ENCODE data around the gene OSBPL3. TPM values are rescaled to one million over a fixed set of nuclear protein-coding genes. Genes with fewer than 3 reads are reported as not detected.

The OSBPL3 gene
- total and polyA plus RNA-seq, 2 donors from 2014 or later, result 8.6 to 40.5 TPM

- intact Hi-C loops (cut with DNase I), result no loop called here
- H3K27me3 ChIP-seq (ENCODE audit: control insufficient read depth, insufficient read depth, low read length), result no peaks in the 10 kb centered on the region
- FAIRE-seq, result no peak
- H3K9me3 ChIP-seq (ENCODE audit: control insufficient read depth in 2 of 3, insufficient read depth in 1 of 3, low read length in 3 of 3), result no peaks in the 10 kb centered on the region
- DNase-seq, result no peak
- no peak overlapping the region for H3K4me3 ChIP-seq (ENCODE audit: low read length in 3 of 3)
- TF ChIP-seq CTCF (IDR thresholded peaks at IDR 0.05; ENCODE audit: borderline replicate concordance, extremely low read depth, insufficient read depth), result no peak
- peaks cover 0 to 2% (median 0%) of the 10 kb centered on the region in 3 donors for H3K4me1 ChIP-seq (ENCODE audit: control insufficient read depth in 2 of 3, insufficient read depth in 2 of 3, low read depth in 1 of 3, low read length in 3 of 3)
- H3K9ac ChIP-seq (ENCODE audit: low read length in 3 of 3), result no peak overlapping the region
- H3K36me3 ChIP-seq (ENCODE audit: control insufficient read depth in 2 of 3, insufficient read depth in 3 of 3, low read length in 3 of 3), result peaks cover 0 to 6% (median 0%) of the 10 kb centered on the region in 3 donors
- H3K27ac ChIP-seq (ENCODE audit: low read depth in 2 of 2, low read length in 2 of 2), result no peak overlapping the region
Observed at GRCh38 chr7:24830440-24831050, 149.4 kb downstream of the OSBPL3 start.

- Histone ChIP-seq H3K36me3 (ENCODE audit: control insufficient read depth in 2 of 3, insufficient read depth in 3 of 3, low read length in 3 of 3) (peaks cover 0 to 6% (median 0%) of the 10 kb centered on the region in 3 donors), H3K4me3 (ENCODE audit: low read length in 3 of 3) (no peak overlapping the region), H3K9me3 (ENCODE audit: control insufficient read depth in 2 of 3, insufficient read depth in 1 of 3, low read length in 3 of 3) (no peaks in the 10 kb centered on the region), H3K9ac (ENCODE audit: low read length in 3 of 3) (no peak overlapping the region), H3K4me1 (ENCODE audit: control insufficient read depth in 2 of 3, insufficient read depth in 2 of 3, low read depth in 1 of 3, low read length in 3 of 3) (peaks cover 0 to 2% (median 0%) of the 10 kb centered on the region in 3 donors), H3K27me3 (ENCODE audit: control insufficient read depth, insufficient read depth, low read length) (no peaks in the 10 kb centered on the region), H3K27ac (ENCODE audit: low read depth in 2 of 2, low read length in 2 of 2) (no peak overlapping the region)
- FAIRE-seq (no peak), DNase-seq (no peak)
- intact Hi-C loops (cut with DNase I), result no loop called here
- TF ChIP-seq CTCF (IDR thresholded peaks at IDR 0.05; ENCODE audit: borderline replicate concordance, extremely low read depth, insufficient read depth), result no peak
Observed at GRCh38 chr7:24829787-24830186, 150.2 kb downstream of the OSBPL3 start.

GRCh38 chr7:24828891-24829661 lies 150.9 kb downstream of the OSBPL3 start:
- no peak for TF ChIP-seq CTCF (IDR thresholded peaks at IDR 0.05; ENCODE audit: borderline replicate concordance, extremely low read depth, insufficient read depth)
- H3K9me3 ChIP-seq (ENCODE audit: control insufficient read depth in 2 of 3, insufficient read depth in 1 of 3, low read length in 3 of 3), result no peaks in the 10 kb centered on the region
- H3K27me3 ChIP-seq (ENCODE audit: control insufficient read depth, insufficient read depth, low read length), result no peaks in the 10 kb centered on the region
- H3K4me1 ChIP-seq (ENCODE audit: control insufficient read depth in 2 of 3, insufficient read depth in 2 of 3, low read depth in 1 of 3, low read length in 3 of 3), result peaks cover 0 to 2% (median 0%) of the 10 kb centered on the region in 3 donors
- no peak overlapping the region for H3K27ac ChIP-seq (ENCODE audit: low read depth in 2 of 2, low read length in 2 of 2)
- intact Hi-C loops (cut with DNase I), result no loop called here
- no peak for DNase-seq
- no peak overlapping the region for H3K4me3 ChIP-seq (ENCODE audit: low read length in 3 of 3)
- peaks cover 0 to 6% (median 0%) of the 10 kb centered on the region in 3 donors for H3K36me3 ChIP-seq (ENCODE audit: control insufficient read depth in 2 of 3, insufficient read depth in 3 of 3, low read length in 3 of 3)
- no peak for FAIRE-seq
- no peak overlapping the region for H3K9ac ChIP-seq (ENCODE audit: low read length in 3 of 3)

Data from kidney (tissue), 14 donors.